ENCODE data around the gene PWWP2B.

GRCh38 chr10:132454296-132455198 lies 57.5 kb downstream of the PWWP2B start:
- TF ChIP-seq EGR1 (IDR thresholded peaks at IDR 0.05): no peak
- TF ChIP-seq TAF1 (IDR thresholded peaks at IDR 0.05; ENCODE audit: low read depth): no peak
- no peak for TF ChIP-seq MAX (IDR thresholded peaks at IDR 0.05)
- TF ChIP-seq NFIC (IDR thresholded peaks at IDR 0.05): no peak
- TF ChIP-seq USF1 (IDR thresholded peaks at IDR 0.05): no peak
- TF ChIP-seq EP300 (IDR thresholded peaks at IDR 0.05; ENCODE audit: borderline replicate concordance): no peak
- no peak for TF ChIP-seq YY1 (IDR thresholded peaks at IDR 0.05; ENCODE audit: low read depth)
- no peak for TF ChIP-seq CEBPB (IDR thresholded peaks at IDR 0.05)
- TF ChIP-seq FOXM1 (IDR thresholded peaks at IDR 0.05; ENCODE audit: borderline replicate concordance, low read depth): no peak
- TF ChIP-seq TEAD4 (IDR thresholded peaks at IDR 0.05): no peak
- TF ChIP-seq RAD21 (IDR thresholded peaks at IDR 0.05; ENCODE audit: low read depth): no peak
- TF ChIP-seq CREB1 (IDR thresholded peaks at IDR 0.05; ENCODE audit: low read depth): no peak

Measured in Ishikawa (cell line).